ENCODE data around the gene MAFG. TPM values are rescaled to one million over a fixed set of nuclear protein-coding genes. Genes with fewer than 3 reads are reported as not detected.

MAFG gene
- total and polyA plus RNA-seq, 9 of the 15 experiments (the other 6 are each of a cell fraction or from before 2014, with no cell fraction given) = 1.1 to 58.1 (median 24.9) TPM

- TF ChIP-seq ID3 (CRISPR knock-in tag; IDR thresholded peaks at IDR 0.05) (no peak), ID3 (tag; IDR thresholded peaks at IDR 0.05) (peak; percentile 62), ZNF511 (CRISPR knock-in tag; IDR thresholded peaks at IDR 0.05) (peak; percentile 17; the same call in 1 of the 2 replicates), ETS2 (tag; IDR thresholded peaks at IDR 0.05; ENCODE audit: borderline replicate concordance, poor library complexity, severe bottlenecking) (no peak), SMARCB1 (IDR thresholded peaks at IDR 0.05; ENCODE audit: insufficient read length, low read depth) (no peak), E2F1 (CRISPR knock-in tag; IDR thresholded peaks at IDR 0.05) (no peak), CHAMP1 (IDR thresholded peaks at IDR 0.05) (no peak), ETV5 (CRISPR knock-in tag; IDR thresholded peaks at IDR 0.05; ENCODE audit: low read depth) (no peak), MBD1 (CRISPR knock-in tag; IDR thresholded peaks at IDR 0.05) (no peak), SIN3B (IDR thresholded peaks at IDR 0.05; ENCODE audit: low read depth) (no peak), FOS (IDR thresholded peaks at IDR 0.05; ENCODE audit: extremely low read depth, insufficient read length) (no peak), ZC3H11A (IDR thresholded peaks at IDR 0.05; ENCODE audit: low read depth, low read length) (no peak), FOXK1 (CRISPR knock-in tag; IDR thresholded peaks at IDR 0.05; ENCODE audit: borderline replicate concordance) (no peak; the same call in 1 of the 2 replicates), YY1 (IDR thresholded peaks at IDR 0.05; ENCODE audit: borderline replicate concordance in 1 of 3, control insufficient read depth in 1 of 3, extremely low read depth in 1 of 3, insufficient read depth in 3 of 3, insufficient read length in 1 of 3, insufficient replicate concordance in 2 of 3, low read depth in 1 of 3, low read length in 2 of 3) (peak in 1 of 3 experiments; percentile 7), ZNF23 (CRISPR knock-in tag; IDR thresholded peaks at IDR 0.05) (no peak), NUFIP1 (IDR thresholded peaks at IDR 0.05; ENCODE audit: partially characterized antibody) (no peak), ZNF277 (CRISPR knock-in tag; IDR thresholded peaks at IDR 0.05; ENCODE audit: borderline replicate concordance) (no peak)
Observed at GRCh38 chr17:81976332-81977210, 49.0 kb upstream of the MAFG start (continued).
